Gastrocnemius medialis (tissue), 4 donors: ENCODE results near the gene PRMT6. TPM values are rescaled to one million over a fixed set of nuclear protein-coding genes. Genes with fewer than 3 reads are reported as not detected.
"Not testable (repeated sequence)": the region's sequence is repeated elsewhere in the genome, so short reads cannot be mapped to it uniquely, and the experiment has no call there.

Experiments
- ATAC-seq, 2 donors: fragments of 150-250 bp; one replicate each; pipeline ENCODE4 v1.9.1; 2016
- DNase-seq, 2 donors: peaks; one replicate each; pipeline ENCODE4 v3.0.0-alpha.2; 2019
- H3K27ac ChIP-seq, 4 donors: fragments of 200-600 bp; sonication (generic); 1 replicate in 1 of 4; 2 replicates in 3 of 4; pipeline ENCODE4 v1.5.1; 2016 to 2018; ENCODE audit warnings: mild to moderate bottlenecking in 2 of 4, moderate library complexity in 1 of 4
- H3K27me3 ChIP-seq, 3 donors: fragments of 200-600 bp; sonication (generic) in 2 of 3; 1 replicate in 1 of 3; 2 replicates in 2 of 3; pipeline versions ENCODE4 v1.5.1 to v1.6.0; 2016 to 2019; ENCODE audit warnings: mild to moderate bottlenecking in 1 of 3, moderate library complexity in 1 of 3
- H3K36me3 ChIP-seq, 2 donors: fragments of 200-600 bp; sonication (generic) in 1 of 2; one replicate each; pipeline ENCODE4 v1.5.1; 2017 to 2018
- H3K4me1 ChIP-seq, 2 donors: fragments of 200-600 bp; sonication (generic) in 1 of 2; one replicate each; pipeline ENCODE4 v1.5.1; 2016 to 2017; ENCODE audit warnings: mild to moderate bottlenecking in 2 of 2
- H3K4me3 ChIP-seq, 4 donors: fragments of 200-600 bp; sonication (generic) in 3 of 4; 1 replicate in 1 of 4; 2 replicates in 3 of 4; pipeline ENCODE4 v1.5.1; 2016 to 2019; ENCODE audit warnings: mild to moderate bottlenecking in 2 of 4
- H3K9me3 ChIP-seq, 3 donors: fragments of 200-600 bp; sonication (generic) in 2 of 3; 1 replicate in 1 of 3; 2 replicates in 2 of 3; pipeline ENCODE4 v1.5.1; 2016 to 2019
- CTCF ChIP-seq, 5 experiments: fragments of 450-650 bp in 3 of 5; fragments of 200-600 bp in 2 of 5; sonication (generic) in 2 of 5; IDR thresholded peaks in 4 of 5; conservative IDR thresholded peaks in 1 of 5; 1 replicate in 4 of 5; 2 replicates in 1 of 5; pipeline ENCODE4 v1.5.1; 2016 to 2019; ENCODE audit warnings: antibody characterized with exemption in 5 of 5, mild to moderate bottlenecking in 3 of 5, moderate library complexity in 3 of 5
- POLR2A ChIP-seq, 2 donors: fragments of 450-650 bp; IDR thresholded peaks; one replicate each; pipeline ENCODE4 v1.6.1; 2017; ENCODE audit warnings: antibody characterized with exemption in 2 of 2, mild to moderate bottlenecking in 2 of 2, moderate library complexity in 2 of 2
- in situ Hi-C, 4 donors: fragments of 200-750 bp; cut with MboI; loops; one replicate each; pipeline versions ENCODE4 v1.15.0 to v1.8.0; 2017; ENCODE audit warnings: low sequenced_read_pairs in 4 of 4
- intact Hi-C: fragments of 100-400 bp; cut with DNase I; formaldehyde crosslinking; loops from one replicate; pipeline ENCODE4 v1.15.1; 2023; ENCODE audit warnings: low total_unique reads
- total RNA-seq, 4 donors: library from RNA; depleted of rRNA; stranded (reverse); fragments of >200 nt; gene quantifications; one replicate each; pipeline versions ENCODE4 v1.1.0 to v1.2.3, GENCODE V29; 2016

The PRMT6 gene
- total RNA-seq, 4 donors from 2014 or later = 0.19 to 2.0 (median 1.5) TPM

GRCh38 chr1:107091418-107091817, 34.9 kb downstream of the PRMT6 start:
- DNase-seq = no peak
- no peak overlapping the region for H3K4me3 ChIP-seq
- no peaks in the 10 kb centered on the region for H3K36me3 ChIP-seq
- no peaks in the 10 kb centered on the region for H3K9me3 ChIP-seq
- TF ChIP-seq POLR2A (IDR thresholded peaks at IDR 0.05) = no peak
- TF ChIP-seq CTCF (IDR thresholded peaks at IDR 0.05 in 4 of 5, conservative IDR thresholded peaks at IDR 0.05 in 1 of 5) = no peak
- in situ Hi-C loops = no loop called here
- no peaks in the 10 kb centered on the region for H3K27me3 ChIP-seq
- H3K4me1 ChIP-seq = no peaks in the 10 kb centered on the region
- no peak for ATAC-seq
- H3K27ac ChIP-seq = no peak overlapping the region
- intact Hi-C loops = no loop called here

GRCh38 chr1:107093395-107093794, 36.9 kb downstream of the PRMT6 start:
- H3K36me3 ChIP-seq, intact Hi-C loops, H3K9me3 ChIP-seq, H3K4me3 ChIP-seq, H3K4me1 ChIP-seq, ATAC-seq, H3K27me3 ChIP-seq, H3K27ac ChIP-seq, in situ Hi-C loops, DNase-seq: not testable (repeated sequence)

- no peak overlapping the region for H3K27ac ChIP-seq
Observed at GRCh38 chr1:107095647-107096046, 39.2 kb downstream of the PRMT6 start.

GRCh38 chr1:107096690-107097089, 40.2 kb downstream of the PRMT6 start:
- ATAC-seq = no peak
- TF ChIP-seq POLR2A (IDR thresholded peaks at IDR 0.05) (no peak), CTCF (IDR thresholded peaks at IDR 0.05 in 4 of 5, conservative IDR thresholded peaks at IDR 0.05 in 1 of 5) (no peak)
- no peak for DNase-seq
- in situ Hi-C loops (no loop called here), intact Hi-C loops (no loop called here)
- Histone ChIP-seq H3K36me3 (no peaks in the 10 kb centered on the region), H3K27me3 (no peaks in the 10 kb centered on the region), H3K27ac (no peak overlapping the region), H3K4me3 (no peak overlapping the region), H3K4me1 (no peaks in the 10 kb centered on the region), H3K9me3 (no peaks in the 10 kb centered on the region)

More at GRCh38 chr1:107095647-107096046, 39.2 kb downstream of the PRMT6 start:
- H3K4me3 ChIP-seq = no peak overlapping the region
- no peaks in the 10 kb centered on the region for H3K36me3 ChIP-seq
- DNase-seq (no peak), ATAC-seq (no peak)
- H3K27me3 ChIP-seq = no peaks in the 10 kb centered on the region
- in situ Hi-C loops (no loop called here), intact Hi-C loops (no loop called here)
- no peak for TF ChIP-seq POLR2A (IDR thresholded peaks at IDR 0.05)
- no peak for TF ChIP-seq CTCF (IDR thresholded peaks at IDR 0.05 in 4 of 5, conservative IDR thresholded peaks at IDR 0.05 in 1 of 5)
- no peaks in the 10 kb centered on the region for H3K4me1 ChIP-seq
- no peaks in the 10 kb centered on the region for H3K9me3 ChIP-seq

- H3K9me3 ChIP-seq = no peaks in the 10 kb centered on the region
- intact Hi-C loops = no loop called here
- H3K27me3 ChIP-seq = no peaks in the 10 kb centered on the region
- in situ Hi-C loops = no loop called here
- ATAC-seq (no peak), DNase-seq (no peak)
- H3K4me1 ChIP-seq = no peaks in the 10 kb centered on the region
- no peak for TF ChIP-seq CTCF (IDR thresholded peaks at IDR 0.05 in 4 of 5, conservative IDR thresholded peaks at IDR 0.05 in 1 of 5)
- TF ChIP-seq POLR2A (IDR thresholded peaks at IDR 0.05) = no peak
- H3K27ac ChIP-seq = no peak overlapping the region
- H3K4me3 ChIP-seq = no peak overlapping the region
- H3K36me3 ChIP-seq = no peaks in the 10 kb centered on the region
Observed at GRCh38 chr1:107098961-107099360, 42.5 kb downstream of the PRMT6 start.
